Kidney epithelial cell (primary cell): ENCODE results near the gene ZBTB6. TPM values are rescaled to one million over a fixed set of nuclear protein-coding genes. Genes with fewer than 3 reads are reported as not detected.
"Not testable (repeated sequence)": the region's sequence is repeated elsewhere in the genome, so short reads cannot be mapped to it uniquely, and the experiment has no call there.

Experiments used
- DNase-seq: peaks from one replicate; pipeline ENCODE4 v3.0.0-alpha.2; 2010; ENCODE audit warnings: low read depth
- H3K27me3 ChIP-seq: 2 replicates; pipeline ENCODE4 v1.6.0; 2011; ENCODE audit warnings: low read length; ENCODE audit not compliant: control insufficient read depth, insufficient read depth
- H3K36me3 ChIP-seq: 2 replicates; pipeline ENCODE4 v1.5.1; 2011; ENCODE audit warnings: low read length; ENCODE audit not compliant: control insufficient read depth, insufficient read depth
- H3K4me3 ChIP-seq: 2 replicates; pipeline ENCODE4 v1.5.1; 2011; ENCODE audit warnings: low read depth, mild to moderate bottlenecking, control low read depth, low read length
- CTCF ChIP-seq: IDR thresholded peaks from 2 replicates; pipeline ENCODE4 v1.5.1; 2011; ENCODE audit warnings: mild to moderate bottlenecking, moderate library complexity, low read length, control low read depth, inconsistent platforms; ENCODE audit not compliant: insufficient read depth, poor library complexity, severe bottlenecking
- total RNA-seq: library from RNA; depleted of rRNA; stranded (reverse); fragments of >200 nt; gene quantifications from 2 replicates; pipeline ENCODE4 v1.2.3, GENCODE V29; 2015

ZBTB6 gene
- total RNA-seq, 1 donor from 2014 or later: 12.8 TPM

GRCh38 chr9:122897969-122898368, 15.2 kb downstream of the ZBTB6 start:
- no peak for DNase-seq

GRCh38 chr9:122888480-122888879, 24.6 kb downstream of the ZBTB6 start:
- no peak for DNase-seq
- Histone ChIP-seq H3K36me3 (peaks cover 1% of the 10 kb centered on the region), H3K27me3 (no peaks in the 10 kb centered on the region), H3K4me3 (no peak overlapping the region)
- TF ChIP-seq CTCF: no peak

More at GRCh38 chr9:122897969-122898368, 15.2 kb downstream of the ZBTB6 start:
- Histone ChIP-seq H3K27me3 (no peaks in the 10 kb centered on the region), H3K4me3 (no peak overlapping the region), H3K36me3 (no peaks in the 10 kb centered on the region)
- no peak for TF ChIP-seq CTCF

- Histone ChIP-seq H3K36me3 (peaks cover 1% of the 10 kb centered on the region), H3K27me3 (no peaks in the 10 kb centered on the region), H3K4me3 (no peak overlapping the region)
- no peak for DNase-seq
- TF ChIP-seq CTCF: no peak
Measured at GRCh38 chr9:122883125-122883524, 30.0 kb downstream of the ZBTB6 start.

GRCh38 chr9:122879443-122879842, 33.7 kb downstream of the ZBTB6 start:
- no peak for DNase-seq
- H3K27me3 ChIP-seq: no peaks in the 10 kb centered on the region
- H3K36me3 ChIP-seq: peaks cover 4% of the 10 kb centered on the region
- no peak overlapping the region for H3K4me3 ChIP-seq
- no peak for TF ChIP-seq CTCF

GRCh38 chr9:122875523-122875922, 37.6 kb downstream of the ZBTB6 start:
- DNase-seq: no peak
- no peak overlapping the region for H3K4me3 ChIP-seq
- H3K27me3 ChIP-seq: no peaks in the 10 kb centered on the region
- H3K36me3 ChIP-seq: peaks cover 4% of the 10 kb centered on the region
- no peak for TF ChIP-seq CTCF

- H3K36me3 ChIP-seq, H3K4me3 ChIP-seq, H3K27me3 ChIP-seq, DNase-seq: not testable (repeated sequence)
Measured at GRCh38 chr9:122867276-122867675, 45.8 kb downstream of the ZBTB6 start.
